BJ (cell line): Measurements from ENCODE around the gene STRADB. TPM values are rescaled to one million over a fixed set of nuclear protein-coding genes. Genes with fewer than 3 reads are reported as not detected.

Source experiments
- CTCF ChIA-PET: fragments of 350-600 bp; formaldehyde crosslinking; extraction: SDS; loops from one replicate; lab custom pipeline; 2021; ENCODE audit warnings: antibody characterized with exemption, inconsistent platforms; lab: Yijun Ruan, JAX
- POLR2A ChIA-PET: fragments of 300-600 bp; sonication (Branson Sonifier 250); formaldehyde crosslinking; extraction: SDS; loops from one replicate; lab custom pipeline; 2021; ENCODE audit warnings: antibody characterized with exemption; lab: Charles Lee
- DNase-seq: peaks from one replicate; pipeline ENCODE4 v3.0.0-alpha.2; 2011; ENCODE audit warnings: low read depth
- H3K27me3 ChIP-seq: 2 replicates; pipeline ENCODE4 v1.6.0; 2011; ENCODE audit warnings: low read length; ENCODE audit not compliant: control insufficient read depth, insufficient read depth
- H3K36me3 ChIP-seq: 2 replicates; pipeline ENCODE4 v1.5.1; 2011; ENCODE audit warnings: low read length; ENCODE audit not compliant: control insufficient read depth, insufficient read depth
- H3K4me3 ChIP-seq: 2 replicates; pipeline ENCODE4 v1.5.1; 2011; ENCODE audit warnings: low read depth, mild to moderate bottlenecking, control low read depth, low read length
- CTCF ChIP-seq: IDR thresholded peaks from 2 replicates; pipeline ENCODE4 v1.5.1; 2011; ENCODE audit warnings: low read depth, mild to moderate bottlenecking, control low read depth, inconsistent platforms, low read length, moderate library complexity; ENCODE audit not compliant: insufficient read depth
- polyA plus RNA-seq: library from polyadenylated mRNA; depleted of rRNA; stranded (reverse); fragments of >200 nt; gene quantifications from 2 replicates; pipeline ENCODE4 v1.2.3, GENCODE V29; 2011

Gene STRADB
- polyA plus RNA-seq, 1 experiment: 18.2 TPM

GRCh38 chr2:201440182-201440581 lies 11.4 kb upstream of the STRADB start:
- ChIA-PET POLR2A (no interaction called here), CTCF (interaction anchor here (0.7 kb wide), 1 partner anchor 48 kb away, joined by 4 read pairs; no protein-coding TSS in a partner anchor)
- no peak for DNase-seq
- H3K4me3 ChIP-seq: no peak overlapping the region
- H3K36me3 ChIP-seq: no peaks in the 10 kb centered on the region
- no peak for TF ChIP-seq CTCF
- no peaks in the 10 kb centered on the region for H3K27me3 ChIP-seq

GRCh38 chr2:201441409-201441808 lies 10.1 kb upstream of the STRADB start:
- Histone ChIP-seq H3K4me3 (no peak overlapping the region), H3K27me3 (no peaks in the 10 kb centered on the region), H3K36me3 (no peaks in the 10 kb centered on the region)
- DNase-seq: no peak
- TF ChIP-seq CTCF: no peak
- POLR2A ChIA-PET: interaction anchor here (0.6 kb wide), 1 partner anchor 35 kb away, joined by 4 read pairs; no protein-coding TSS in a partner anchor
- CTCF ChIA-PET: interaction anchor here (1.5 kb wide), 1 partner anchor 133 kb away, joined by 3 read pairs; no protein-coding TSS in a partner anchor

- Histone ChIP-seq H3K4me3 (no peak overlapping the region), H3K36me3 (no peaks in the 10 kb centered on the region), H3K27me3 (no peaks in the 10 kb centered on the region)
- ChIA-PET POLR2A (no interaction called here), CTCF (no interaction called here)
- no peak for TF ChIP-seq CTCF
- no peak for DNase-seq
Measured at GRCh38 chr2:201444746-201445465, 6.6 kb upstream of the STRADB start.

GRCh38 chr2:201447086-201447485 lies 4.5 kb upstream of the STRADB start:
- ChIA-PET POLR2A (interaction anchor here (1.0 kb wide), 1 partner anchor 14 kb away, joined by 3 read pairs; no protein-coding TSS in a partner anchor), CTCF (interaction anchor here (1.1 to 1.4 kb wide), 2 partner anchors 9 to 124 kb away, joined by 3 read pairs; no protein-coding TSS in a partner anchor)
- no peak for DNase-seq
- Histone ChIP-seq H3K36me3 (no peaks in the 10 kb centered on the region), H3K27me3 (no peaks in the 10 kb centered on the region), H3K4me3 (no peak overlapping the region)
- no peak for TF ChIP-seq CTCF

GRCh38 chr2:201448061-201448460 lies 3.5 kb upstream of the STRADB start:
- ChIA-PET POLR2A (no interaction called here), CTCF (interaction anchor here (0.6 kb wide), 1 partner anchor 25 kb away, joined by 4 read pairs; no protein-coding TSS in a partner anchor)
- DNase-seq: no peak
- no peak overlapping the region for H3K4me3 ChIP-seq
- H3K27me3 ChIP-seq: no peaks in the 10 kb centered on the region
- no peak for TF ChIP-seq CTCF
- no peaks in the 10 kb centered on the region for H3K36me3 ChIP-seq
